ENCODE results near the gene LTBP2.

DNA sequence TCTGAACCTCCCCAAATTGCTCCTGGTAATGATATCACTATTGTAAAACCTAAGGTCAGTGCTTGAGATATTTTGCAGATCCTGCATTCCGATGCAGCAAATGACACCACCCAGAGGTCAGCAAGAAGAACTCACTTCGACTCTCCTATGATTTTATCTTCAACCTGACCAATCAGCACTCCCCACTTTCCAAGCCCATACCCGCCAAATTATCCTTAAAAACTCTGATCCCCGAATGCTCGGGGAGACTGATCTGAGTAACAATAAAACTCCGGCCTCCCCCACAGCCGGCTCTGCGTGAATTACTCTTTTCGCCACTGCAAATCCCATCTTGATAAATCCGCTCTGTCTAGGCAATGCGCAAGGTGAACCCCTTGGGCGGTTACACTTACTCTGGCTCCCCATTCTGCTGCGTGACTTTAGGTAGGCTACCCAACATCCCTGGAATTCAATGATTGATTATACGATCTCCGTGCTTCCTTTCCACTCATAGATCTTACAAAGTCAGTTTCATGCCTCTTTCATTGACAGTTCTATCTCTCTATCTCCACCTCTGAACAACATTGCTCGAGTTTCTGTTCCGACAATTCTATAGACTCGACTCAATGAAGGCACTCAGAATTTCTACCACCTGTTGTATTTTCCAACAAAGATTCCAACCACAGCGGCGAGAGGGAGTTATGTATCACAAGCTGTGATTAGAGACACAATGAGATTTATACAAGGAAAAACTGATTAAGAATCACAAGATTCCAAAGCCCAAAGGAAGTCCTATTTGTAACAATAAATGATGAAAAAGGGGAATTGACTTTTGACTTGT lies 119.9 kb downstream of the LTBP2 start:
- TF ChIP-seq CTCF (IDR thresholded peaks at IDR 0.05; ENCODE audit: control extremely low read depth in 1 of 3, insufficient read depth in 1 of 3, low read depth in 1 of 3, low read length in 3 of 3): peak in 1 of 3 experiments; percentile 30; a peak in 2 of 4 replicates
- TF ChIP-seq SRF (IDR thresholded peaks at IDR 0.05; ENCODE audit: low read depth, low read length): no peak
- TF ChIP-seq TAF1 (IDR thresholded peaks at IDR 0.05; ENCODE audit: low read depth, low read length): 0 out of 2 replicates have a peak, but pooled peaks have one; percentile 29
- no peak for TF ChIP-seq EZH2 (IDR thresholded peaks at IDR 0.05; ENCODE audit: low read depth, low read length, severe bottlenecking)
- TF ChIP-seq CBX8 (IDR thresholded peaks at IDR 0.05; ENCODE audit: borderline replicate concordance, low read depth, low read length): no peak
- TF ChIP-seq PHF8 (conservative IDR thresholded peaks at IDR 0.05; ENCODE audit: low read depth, low read length): no peak
- TF ChIP-seq POLR2AphosphoS5 (IDR thresholded peaks at IDR 0.05; ENCODE audit: low read depth, low read length): no peak
- 0 out of 2 replicates have a peak, but pooled peaks have one; percentile 41 for TF ChIP-seq TEAD4 (IDR thresholded peaks at IDR 0.05; ENCODE audit: low read depth, low read length)
- TF ChIP-seq JUN (IDR thresholded peaks at IDR 0.05; ENCODE audit: low read depth, low read length): no peak
- no peak for TF ChIP-seq CEBPB (IDR thresholded peaks at IDR 0.05; ENCODE audit: low read depth, low read length)
- TF ChIP-seq BRCA1 (IDR thresholded peaks at IDR 0.05; ENCODE audit: low read depth, low read length): no peak
- no peak for TF ChIP-seq POLR2A (IDR thresholded peaks at IDR 0.05; ENCODE audit: control extremely low read depth in 1 of 2, low read depth in 2 of 2, low read length in 2 of 2)
- TF ChIP-seq, protein P1, sequence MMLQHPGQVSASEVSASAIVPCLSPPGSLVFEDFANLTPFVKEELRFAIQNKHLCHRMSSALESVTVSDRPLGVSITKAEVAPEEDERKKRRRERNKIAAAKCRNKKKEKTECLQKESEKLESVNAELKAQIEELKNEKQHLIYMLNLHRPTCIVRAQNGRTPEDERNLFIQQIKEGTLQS (IDR thresholded peaks at IDR 0.05; ENCODE audit: insufficient read depth, low read depth, low read length): no peak

All from H1 (cell line).